HG02798 (cell line): ENCODE measurements around the gene MYO5A.
"Not testable (repeated sequence)": the region's sequence is repeated elsewhere in the genome, so short reads cannot be mapped to it uniquely, and the experiment has no call there.

Experiments
- ATAC-seq: cut with Tn5 transposase; IDR thresholded peaks from one replicate; pipeline ENCODE4 v1.9.1; 2021; ENCODE audit warnings: mild to moderate bottlenecking; ENCODE audit not compliant: unreplicated experiment, poor library complexity

Gene MYO5A

GRCh38 chr15:52528564-52529340 lies at the start of gene MYO5A:
Gene MYO5A (minus strand): TSS chr15:52528880. CDS start chr15:52528806, 74 bp downstream.
- ATAC-seq: peak; percentile 85

GRCh38 chr15:52576692-52577091 lies 48.0 kb upstream of the MYO5A start:
- no peak for ATAC-seq

GRCh38 chr15:52575573-52575972 lies 46.9 kb upstream of the MYO5A start:
- not testable (repeated sequence) for ATAC-seq

GRCh38 chr15:52575072-52575471 lies 46.4 kb upstream of the MYO5A start:
- no peak for ATAC-seq

GRCh38 chr15:52574623-52575022 lies 45.9 kb upstream of the MYO5A start:
- not testable (repeated sequence) for ATAC-seq

- peak; percentile 78 for ATAC-seq
Observed at GRCh38 chr15:52568601-52569585, 40.2 kb upstream of the MYO5A start, which contains the start of gene ARPP19. Gene ARPP19 (minus strand): TSS chr15:52569030. CDS start chr15:52568892, 138 bp downstream.

GRCh38 chr15:52567871-52568600 lies 39.4 kb upstream of the MYO5A start:
- ATAC-seq: no peak

- no peak for ATAC-seq
Observed at GRCh38 chr15:52566889-52567288, 38.2 kb upstream of the MYO5A start.

- ATAC-seq: peak; percentile 45
Observed at GRCh38 chr15:52565417-52566358, 37.0 kb upstream of the MYO5A start.

- no peak for ATAC-seq
Observed at GRCh38 chr15:52563501-52564060, 34.9 kb upstream of the MYO5A start.

GRCh38 chr15:52559575-52559974 lies 30.9 kb upstream of the MYO5A start:
- peak; percentile 32 for ATAC-seq

- peak; percentile 30 for ATAC-seq
Observed at GRCh38 chr15:52559022-52559421, 30.3 kb upstream of the MYO5A start.

GRCh38 chr15:52558196-52558595 lies 29.5 kb upstream of the MYO5A start:
- peak; percentile 91 for ATAC-seq

GRCh38 chr15:52557274-52557641 lies 28.6 kb upstream of the MYO5A start:
- ATAC-seq: no peak

- no peak for ATAC-seq
Observed at GRCh38 chr15:52556524-52557273, 28.0 kb upstream of the MYO5A start.

- ATAC-seq: no peak
Observed at GRCh38 chr15:52552303-52552702, 23.6 kb upstream of the MYO5A start.

GRCh38 chr15:52551762-52552161 lies 23.1 kb upstream of the MYO5A start:
- ATAC-seq: no peak

GRCh38 chr15:52551186-52551585 lies 22.5 kb upstream of the MYO5A start:
- ATAC-seq: not testable (repeated sequence)
